ENCODE data around the gene CD72.

GRCh38 chr9:35651956-35652828 lies 34.0 kb upstream of the CD72 start:
- TF ChIP-seq EZH2 (IDR thresholded peaks at IDR 0.05; ENCODE audit: low read length, missing control alignments) (no peak), CTCF (conservative IDR thresholded peaks at IDR 0.05 in 1 of 2, IDR thresholded peaks at IDR 0.05 in 1 of 2; ENCODE audit: low read depth in 1 of 2, low read length in 2 of 2) (no peak)
